Chondrocyte (in vitro differentiated cells): ENCODE results near the gene MADCAM1. TPM values are rescaled to one million over a fixed set of nuclear protein-coding genes. Genes with fewer than 3 reads are reported as not detected.
A peak's percentile ranks its signal among the peaks of the same experiment; 100 is the strongest.

Experiments used
- DNase-seq: peaks from one replicate; pipeline ENCODE4 v3.0.0; 2021; ENCODE audit warnings: mixed read lengths, low spot score
- H3K27ac Mint-ChIP-seq: one replicate; pipeline ENCODE4 v1.8.0; 2021; ENCODE audit warnings: mild to moderate bottlenecking, moderate library complexity, mixed read lengths; ENCODE audit not compliant: unreplicated experiment
- H3K27me3 Mint-ChIP-seq: 2 replicates; pipeline ENCODE4 v1.8.0; 2021; ENCODE audit warnings: low read depth, mixed read lengths
- H3K36me3 Mint-ChIP-seq: 2 replicates; pipeline ENCODE4 v1.8.0; 2021; ENCODE audit warnings: low read depth, mixed read lengths
- H3K4me1 Mint-ChIP-seq: 2 replicates; pipeline ENCODE4 v1.8.0; 2021; ENCODE audit warnings: low read depth, mild to moderate bottlenecking, mixed read lengths
- H3K4me3 Mint-ChIP-seq: one replicate; pipeline ENCODE4 v1.8.0; 2021; ENCODE audit warnings: mild to moderate bottlenecking, moderate library complexity, mixed read lengths; ENCODE audit not compliant: unreplicated experiment
- H3K9me3 Mint-ChIP-seq: 2 replicates; pipeline ENCODE4 v1.8.0; 2021; ENCODE audit warnings: low read depth, mixed read lengths
- total RNA-seq: library from RNA; stranded (reverse); gene quantifications from 3 replicates; pipeline ENCODE4 v1.2.1, GENCODE V29; 2021
- TF ChIP-seq, protein P1 (sequence below): fragments of 200-600 bp; sonication (generic); IDR thresholded peaks from 2 replicates; pipeline ENCODE4 v1.5.0; 2021; ENCODE audit warnings: antibody characterized with exemption, mild to moderate bottlenecking, moderate library complexity

MADCAM1 gene
- total RNA-seq, 1 donor from 2014 or later: 0.62 TPM

GRCh38 chr19:508204-509150 lies 12.2 kb downstream of the MADCAM1 start:
- peak overlapping the region; percentile 68 for H3K27ac Mint-ChIP-seq
- no peaks in the 10 kb centered on the region for H3K27me3 Mint-ChIP-seq
- H3K4me1 Mint-ChIP-seq: peaks cover 32% of the 10 kb centered on the region
- H3K4me3 Mint-ChIP-seq: peak overlapping the region; percentile 86
- TF ChIP-seq, protein P1, sequence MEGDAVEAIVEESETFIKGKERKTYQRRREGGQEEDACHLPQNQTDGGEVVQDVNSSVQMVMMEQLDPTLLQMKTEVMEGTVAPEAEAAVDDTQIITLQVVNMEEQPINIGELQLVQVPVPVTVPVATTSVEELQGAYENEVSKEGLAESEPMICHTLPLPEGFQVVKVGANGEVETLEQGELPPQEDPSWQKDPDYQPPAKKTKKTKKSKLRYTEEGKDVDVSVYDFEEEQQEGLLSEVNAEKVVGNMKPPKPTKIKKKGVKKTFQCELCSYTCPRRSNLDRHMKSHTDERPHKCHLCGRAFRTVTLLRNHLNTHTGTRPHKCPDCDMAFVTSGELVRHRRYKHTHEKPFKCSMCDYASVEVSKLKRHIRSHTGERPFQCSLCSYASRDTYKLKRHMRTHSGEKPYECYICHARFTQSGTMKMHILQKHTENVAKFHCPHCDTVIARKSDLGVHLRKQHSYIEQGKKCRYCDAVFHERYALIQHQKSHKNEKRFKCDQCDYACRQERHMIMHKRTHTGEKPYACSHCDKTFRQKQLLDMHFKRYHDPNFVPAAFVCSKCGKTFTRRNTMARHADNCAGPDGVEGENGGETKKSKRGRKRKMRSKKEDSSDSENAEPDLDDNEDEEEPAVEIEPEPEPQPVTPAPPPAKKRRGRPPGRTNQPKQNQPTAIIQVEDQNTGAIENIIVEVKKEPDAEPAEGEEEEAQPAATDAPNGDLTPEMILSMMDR: no peak
- peaks cover 3% of the 10 kb centered on the region for H3K36me3 Mint-ChIP-seq
- DNase-seq: no peak
- H3K9me3 Mint-ChIP-seq: no peaks in the 10 kb centered on the region

- DNase-seq: peak; percentile 93
- Mint-ChIP-seq H3K4me1 (peaks cover 32% of the 10 kb centered on the region), H3K36me3 (peaks cover 3% of the 10 kb centered on the region), H3K9me3 (no peaks in the 10 kb centered on the region), H3K27me3 (no peaks in the 10 kb centered on the region), H3K4me3 (peak overlapping the region; percentile 55), H3K27ac (peak overlapping the region; percentile 93)
- TF ChIP-seq, protein P1: peak; percentile 99
Observed at GRCh38 chr19:510606-511100, 14.4 kb downstream of the MADCAM1 start.

DNA sequence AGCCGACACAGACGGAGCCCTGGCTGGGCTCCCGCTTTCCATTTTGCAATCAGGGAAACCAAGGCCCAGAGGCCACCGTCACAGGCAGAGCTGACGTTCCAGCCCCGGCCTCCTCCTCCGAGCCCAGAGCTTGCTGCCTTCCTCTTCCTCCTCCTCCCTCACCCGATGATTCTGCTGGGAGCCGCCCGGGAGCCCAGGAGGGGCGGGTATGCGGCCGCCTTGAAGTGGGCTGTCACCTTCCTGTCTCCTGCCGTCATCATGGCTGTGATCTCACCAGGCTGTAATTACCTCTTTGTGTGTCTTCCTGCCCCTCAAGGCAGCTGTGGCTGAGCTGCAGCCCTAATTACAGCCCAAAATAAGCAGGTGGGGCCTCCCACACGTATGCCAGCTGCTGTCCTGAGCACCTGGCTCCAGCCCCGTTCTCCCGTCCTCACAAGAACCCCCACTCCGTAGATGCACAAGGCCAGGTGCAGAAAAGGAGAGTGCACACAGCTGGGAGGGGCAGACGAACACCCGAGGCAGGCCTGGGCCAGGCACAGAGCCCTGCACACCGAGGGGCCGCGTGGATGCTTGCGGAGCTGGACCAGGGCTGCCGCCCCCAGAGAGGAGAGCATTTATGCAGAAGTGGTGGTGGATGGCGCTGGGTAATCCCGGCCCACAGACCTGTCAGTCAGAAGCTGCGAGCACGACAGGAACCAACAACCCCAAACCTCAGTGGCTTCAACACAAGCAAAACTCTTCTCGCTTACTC lies 15.0 kb downstream of the MADCAM1 start:
- TF ChIP-seq, protein P1: no peak
- Mint-ChIP-seq H3K27me3 (no peaks in the 10 kb centered on the region), H3K4me1 (peaks cover 29% of the 10 kb centered on the region), H3K9me3 (no peaks in the 10 kb centered on the region), H3K36me3 (peaks cover 3% of the 10 kb centered on the region), H3K4me3 (peak overlapping the region; percentile 31), H3K27ac (peak overlapping the region; percentile 93)
- no peak for DNase-seq

GRCh38 chr19:512547-513365 lies 16.5 kb downstream of the MADCAM1 start:
- H3K9me3 Mint-ChIP-seq: no peaks in the 10 kb centered on the region
- no peak overlapping the region for H3K27ac Mint-ChIP-seq
- H3K27me3 Mint-ChIP-seq: no peaks in the 10 kb centered on the region
- no peak overlapping the region for H3K4me3 Mint-ChIP-seq
- H3K36me3 Mint-ChIP-seq: peaks cover 3% of the 10 kb centered on the region
- H3K4me1 Mint-ChIP-seq: peaks cover 32% of the 10 kb centered on the region
- TF ChIP-seq, protein P1: no peak
- DNase-seq: peak; percentile 89
